GM12878 (cell line): ENCODE results near the gene BCL2L14. TPM values are rescaled to one million over a fixed set of nuclear protein-coding genes. Genes with fewer than 3 reads are reported as not detected.

Experiments used
- ATAC-seq: fragments of 200-7000 bp; cut with Tn5 transposase; 3 replicates; pipeline ENCODE4 v1.9.1; 2020; ENCODE audit warnings: mild to moderate bottlenecking, moderate library complexity
- BruUV-seq: library from RNA; stranded (reverse); fragments of 400-500 nt; replicated peaks from 2 replicates; lab custom pipeline; 2021; lab: Mats Ljungman, UMichigan
- CTCF ChIA-PET: fragments of 300-600 bp; sonication (Branson Sonifier 250); formaldehyde crosslinking; extraction: SDS; loops from one replicate; lab custom pipeline; 2021; ENCODE audit warnings: inconsistent platforms; lab: Yijun Ruan, JAX
- POLR2A ChIA-PET: fragments of 350-600 bp; formaldehyde crosslinking; extraction: SDS; loops from one replicate; lab custom pipeline; 2021; ENCODE audit warnings: inconsistent platforms; lab: Charles Lee
- RAD21 ChIA-PET: fragments of 300-600 bp; sonication (Branson Sonifier 250); formaldehyde crosslinking; loops from one replicate; lab custom pipeline; 2023; ENCODE audit warnings: antibody characterized with exemption; ENCODE audit not compliant: unreplicated experiment; lab: Charles Lee
- SMC1A ChIA-PET: fragments of 300-600 bp; sonication (Branson Sonifier 250); formaldehyde crosslinking; loops from one replicate; lab custom pipeline; 2023; ENCODE audit not compliant: unreplicated experiment, uncharacterized antibody; lab: Charles Lee
- DNase-seq: peaks from one replicate; pipeline ENCODE4 v3.0.0-alpha.2; 2011; ENCODE audit warnings: low read depth, low spot score
- FAIRE-seq: peaks from 3 replicates; lab custom pipeline; 2011; peaks lifted over from hg19 to GRCh38; lab: Jason Lieb, UNC
- H2AFZ ChIP-seq: 2 replicates; pipeline ENCODE4 v1.6.0; 2011; ENCODE audit warnings: low read depth, low read length, control low read depth; ENCODE audit not compliant: control insufficient read depth
- H3K27ac ChIP-seq: 2 replicates; pipeline ENCODE4 v1.5.1; 2011; ENCODE audit warnings: control low read depth; ENCODE audit not compliant: control insufficient read depth, insufficient read depth
- H3K27me3 ChIP-seq, 2 experiments: replicated peaks in 1 of 2; 2 replicates each; pipeline versions ENCODE4 v1.6.0 to v1.6.1; 2011; ENCODE audit warnings: low read length in 1 of 2; ENCODE audit not compliant: control insufficient read depth in 2 of 2, insufficient read depth in 2 of 2
- H3K36me3 ChIP-seq, 2 experiments: 2 replicates each; pipeline ENCODE4 v1.5.1; 2011; ENCODE audit warnings: low read length in 1 of 2; ENCODE audit not compliant: control insufficient read depth in 2 of 2, insufficient read depth in 2 of 2
- H3K4me1 ChIP-seq: 2 replicates; pipeline ENCODE4 v1.6.1; 2011; ENCODE audit warnings: mild to moderate bottlenecking, low read length, moderate library complexity, mixed read lengths; ENCODE audit not compliant: control insufficient read depth, insufficient read depth
- H3K4me2 ChIP-seq: 2 replicates; pipeline ENCODE4 v1.6.0; 2011; ENCODE audit warnings: control low read depth; ENCODE audit not compliant: control insufficient read depth, insufficient read depth
- H3K4me3 ChIP-seq: fragments of 200-600 bp; sonication (generic); 2 replicates; pipeline ENCODE4 v1.5.1; 2016
- H3K79me2 ChIP-seq: 2 replicates; pipeline ENCODE4 v1.6.0; 2011; ENCODE audit warnings: low read length; ENCODE audit not compliant: control insufficient read depth, insufficient read depth
- H3K9ac ChIP-seq: 2 replicates; pipeline ENCODE4 v1.8.0; 2011; ENCODE audit warnings: low read length, control low read depth, mixed read lengths; ENCODE audit not compliant: control insufficient read depth, insufficient read depth
- H3K9me3 ChIP-seq: replicated peaks from 3 replicates; pipeline ENCODE4 v1.5.1; 2011; ENCODE audit warnings: mild to moderate bottlenecking, low read length; ENCODE audit not compliant: control insufficient read depth, insufficient read depth
- H4K20me1 ChIP-seq: 2 replicates; pipeline ENCODE4 v1.6.0; 2011; ENCODE audit not compliant: control insufficient read depth, insufficient read depth
- BHLHE40 ChIP-seq, 2 experiments: fragments of 450-650 bp in 1 of 2; IDR thresholded peaks; 2 replicates each; pipeline ENCODE4 v1.6.1; 2011 to 2017; ENCODE audit warnings: low read depth in 2 of 2, borderline replicate concordance in 1 of 2, improper control_type of control experiment in 1 of 2, low read length in 1 of 2, mild to moderate bottlenecking in 1 of 2
- IKZF1 ChIP-seq: fragments of 450-650 bp; conservative IDR thresholded peaks from 2 replicates; pipeline ENCODE4 v1.6.1; 2017; ENCODE audit warnings: antibody characterized with exemption, mild to moderate bottlenecking
- KAT2A ChIP-seq: conservative IDR thresholded peaks from 2 replicates; pipeline ENCODE4 v1.6.1; 2011; ENCODE audit warnings: low read depth, low read length; ENCODE audit not compliant: control insufficient read depth
- KLF5 ChIP-seq: fragments of 450-650 bp; IDR thresholded peaks from 2 replicates; pipeline ENCODE4 v1.6.1; 2014; ENCODE audit warnings: mild to moderate bottlenecking; ENCODE audit not compliant: partially characterized antibody
- RB1 ChIP-seq: fragments of 450-650 bp; formaldehyde crosslinking; IDR thresholded peaks from 2 replicates; pipeline ENCODE4 v1.6.1; 2017; ENCODE audit warnings: mild to moderate bottlenecking, borderline replicate concordance
- RBBP5 ChIP-seq: fragments of 200-600 bp; sonication (generic); conservative IDR thresholded peaks from 2 replicates; pipeline ENCODE4 v1.6.1; 2016
- RFX5 ChIP-seq: IDR thresholded peaks from 2 replicates; pipeline ENCODE4 v1.6.1; 2011; ENCODE audit warnings: low read depth, low read length, improper control_type of control experiment
- SREBF2 ChIP-seq: IDR thresholded peaks from 2 replicates; pipeline ENCODE4 v1.6.1; 2012; ENCODE audit warnings: mild to moderate bottlenecking, low read length
- SUPT20H ChIP-seq: IDR thresholded peaks from 2 replicates; pipeline ENCODE4 v1.6.1; 2011; ENCODE audit warnings: low read depth, mild to moderate bottlenecking, low read length, moderate library complexity, borderline replicate concordance; ENCODE audit not compliant: control insufficient read depth
- TAF1 ChIP-seq: IDR thresholded peaks from 2 replicates; pipeline ENCODE4 v1.6.1; 2011; ENCODE audit warnings: mild to moderate bottlenecking, low read depth, low read length, borderline replicate concordance
- ZZZ3 ChIP-seq: IDR thresholded peaks from 2 replicates; pipeline ENCODE4 v1.6.1; 2011; ENCODE audit warnings: low read depth; ENCODE audit not compliant: control insufficient read depth, insufficient read length
- WGBS: methylation state at CpG from one replicate; pipeline ENCODE4 v1.1.6; 2016; ENCODE audit warnings: low lambda C conversion rate; ENCODE audit not compliant: insufficient replicate concordance, insufficient coverage; ENCODE audit errors: missing lambda C conversion rate; 5-methylcytosine and 5-hydroxymethylcytosine counted together
- in situ Hi-C: fragments of 300-500 bp; cut with MboI; formaldehyde crosslinking; loops from 9 replicates; pipeline ENCODE4 v1.14.3; 2018; ENCODE audit warnings: mixed read lengths
- intact Hi-C: fragments of 100-400 bp; cut with micrococcal nuclease; formaldehyde crosslinking; loops from one replicate; pipeline ENCODE4 v1.14.2; 2022; ENCODE audit not compliant: unreplicated experiment
- polyA plus RNA-seq, 11 experiments: library from polyadenylated mRNA; depleted of rRNA in 4 of 11; unstranded in 6 of 11; stranded (reverse) in 5 of 11; fragments of >200 nt; fragmentation: Nextera tagmentation in 4 of 11; fragmentation: Illumina TruSeq in 1 of 11; extraction: Ambion mirVana in 4 of 11; extraction: Trizol in 1 of 11; gene quantifications; 1 replicate in 1 of 11; 2 replicates in 10 of 11; pipeline versions ENCODE4 v1.2.1 to v1.2.3, GENCODE V29; 2011 to 2016; ENCODE audit warnings: inconsistent platforms in 2 of 11, missing spikeins in 2 of 11, low read depth in 1 of 11
- total RNA-seq, 4 experiments: library from RNA; depleted of rRNA in 3 of 4; stranded (reverse); fragments of >200 nt in 3 of 4; fragmentation: Illumina TruSeq in 1 of 4; extraction: Trizol in 1 of 4; gene quantifications; 2 replicates each; pipeline versions ENCODE4 v1.2.1 to v1.2.3, GENCODE V29; 2013 to 2021
- TF ChIP-seq, protein P1 (sequence below), 3 experiments: IDR thresholded peaks in 2 of 3; conservative IDR thresholded peaks in 1 of 3; 2 replicates each; pipeline ENCODE4 v1.5.1; 2011; ENCODE audit warnings: low read depth in 3 of 3, low read length in 3 of 3, mild to moderate bottlenecking in 3 of 3, control low read depth in 2 of 3, moderate library complexity in 2 of 3, inconsistent platforms in 1 of 3, mixed read lengths in 1 of 3; ENCODE audit not compliant: control insufficient read depth in 2 of 3, insufficient read depth in 1 of 3; ENCODE audit errors: extremely low read depth in 1 of 3
- TF ChIP-seq, protein P2 (sequence below): IDR thresholded peaks from 2 replicates; pipeline ENCODE4 v1.6.1; 2012; ENCODE audit warnings: low read depth, low read length, improper control_type of control experiment

BCL2L14 gene
- total and polyA plus RNA-seq, 10 of the 15 experiments (the other 5 are each of a cell fraction or from before 2014, with no cell fraction given) = 0.59 to 2.5 (median 0.90) TPM

DNA sequence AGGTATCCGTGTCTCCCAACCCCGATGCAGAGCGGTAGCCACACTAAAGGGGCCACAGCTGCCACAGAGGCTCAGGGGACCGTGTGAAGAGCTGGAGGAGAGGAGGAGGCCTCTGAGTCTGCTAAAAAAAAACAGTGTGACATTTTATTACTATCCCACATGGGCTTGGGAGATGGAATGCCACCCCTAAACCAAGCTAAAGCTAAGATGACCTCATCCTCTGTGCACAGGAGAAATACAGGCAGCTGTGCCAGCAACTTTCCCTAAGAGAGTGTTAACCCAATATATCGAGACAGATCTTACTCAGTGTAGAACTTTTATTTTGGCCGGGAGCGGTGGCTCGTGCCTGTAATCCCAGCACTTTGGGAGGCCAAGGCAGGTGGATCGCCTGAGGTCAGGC, 18.0 kb downstream of the BCL2L14 start:
- H3K4me3 ChIP-seq = no peak overlapping the region
- no peaks in the 10 kb centered on the region for H3K36me3 ChIP-seq
- intact Hi-C loops (no loop called here), in situ Hi-C loops (loop anchor here (10.0 kb wide), 1 partner anchor 616 kb away; no protein-coding TSS in a partner anchor)
- ChIA-PET POLR2A (interaction anchor here (0.6 kb wide), 1 partner anchor 169 kb away, joined by 3 read pairs; no protein-coding TSS in a partner anchor), SMC1A (interaction anchor here (1.1 kb wide), 1 partner anchor 244 kb away, joined by 3 read pairs; no protein-coding TSS in a partner anchor), RAD21 (interaction anchor here (1.2 kb wide), 1 partner anchor 245 kb away, joined by 3 read pairs; no protein-coding TSS in a partner anchor), CTCF (interaction anchor here (9.9 kb wide), 1 partner anchor 241 kb away, joined by 214 read pairs; no protein-coding TSS in a partner anchor)
- no peaks in the 10 kb centered on the region for H3K9me3 ChIP-seq
- H3K27ac ChIP-seq = no peak overlapping the region
- H3K4me1 ChIP-seq = no peaks in the 10 kb centered on the region
- H3K27me3 ChIP-seq = 0 out of 4 replicates have a peak, but pooled peaks cover 0 to 2% of the 10 kb centered on the region in 2 experiments
- BruUV-seq = no TSS peak
- H2AFZ ChIP-seq = no peak overlapping the region
- TF ChIP-seq RB1 = no peak
- TF ChIP-seq RBBP5 = no peak
- no peak for TF ChIP-seq SUPT20H
- no peak for TF ChIP-seq BHLHE40 (IDR thresholded peaks at IDR 0.05; ENCODE audit: borderline replicate concordance in 1 of 2, low read depth in 2 of 2, low read length in 1 of 2)
- TF ChIP-seq, protein P1, sequence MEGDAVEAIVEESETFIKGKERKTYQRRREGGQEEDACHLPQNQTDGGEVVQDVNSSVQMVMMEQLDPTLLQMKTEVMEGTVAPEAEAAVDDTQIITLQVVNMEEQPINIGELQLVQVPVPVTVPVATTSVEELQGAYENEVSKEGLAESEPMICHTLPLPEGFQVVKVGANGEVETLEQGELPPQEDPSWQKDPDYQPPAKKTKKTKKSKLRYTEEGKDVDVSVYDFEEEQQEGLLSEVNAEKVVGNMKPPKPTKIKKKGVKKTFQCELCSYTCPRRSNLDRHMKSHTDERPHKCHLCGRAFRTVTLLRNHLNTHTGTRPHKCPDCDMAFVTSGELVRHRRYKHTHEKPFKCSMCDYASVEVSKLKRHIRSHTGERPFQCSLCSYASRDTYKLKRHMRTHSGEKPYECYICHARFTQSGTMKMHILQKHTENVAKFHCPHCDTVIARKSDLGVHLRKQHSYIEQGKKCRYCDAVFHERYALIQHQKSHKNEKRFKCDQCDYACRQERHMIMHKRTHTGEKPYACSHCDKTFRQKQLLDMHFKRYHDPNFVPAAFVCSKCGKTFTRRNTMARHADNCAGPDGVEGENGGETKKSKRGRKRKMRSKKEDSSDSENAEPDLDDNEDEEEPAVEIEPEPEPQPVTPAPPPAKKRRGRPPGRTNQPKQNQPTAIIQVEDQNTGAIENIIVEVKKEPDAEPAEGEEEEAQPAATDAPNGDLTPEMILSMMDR (IDR thresholded peaks at IDR 0.05 in 2 of 3, conservative IDR thresholded peaks at IDR 0.05 in 1 of 3; ENCODE audit: control insufficient read depth in 2 of 3, extremely low read depth in 1 of 3, insufficient read depth in 1 of 3, low read depth in 3 of 3, low read length in 3 of 3) = no peak
- TF ChIP-seq ZZZ3 = no peak
- no peak for TF ChIP-seq IKZF1
- no peak for TF ChIP-seq TAF1
- TF ChIP-seq KLF5 = no peak
- no peak for TF ChIP-seq KAT2A
- TF ChIP-seq RFX5 = no peak
- no peak for TF ChIP-seq SREBF2
- TF ChIP-seq, protein P2, sequence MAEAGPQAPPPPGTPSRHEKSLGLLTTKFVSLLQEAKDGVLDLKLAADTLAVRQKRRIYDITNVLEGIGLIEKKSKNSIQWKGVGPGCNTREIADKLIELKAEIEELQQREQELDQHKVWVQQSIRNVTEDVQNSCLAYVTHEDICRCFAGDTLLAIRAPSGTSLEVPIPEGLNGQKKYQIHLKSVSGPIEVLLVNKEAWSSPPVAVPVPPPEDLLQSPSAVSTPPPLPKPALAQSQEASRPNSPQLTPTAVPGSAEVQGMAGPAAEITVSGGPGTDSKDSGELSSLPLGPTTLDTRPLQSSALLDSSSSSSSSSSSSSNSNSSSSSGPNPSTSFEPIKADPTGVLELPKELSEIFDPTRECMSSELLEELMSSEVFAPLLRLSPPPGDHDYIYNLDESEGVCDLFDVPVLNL = no peak
- no peaks in the 10 kb centered on the region for H3K79me2 ChIP-seq
- FAIRE-seq (no peak), ATAC-seq (no peak), DNase-seq (no peak)
- no peak overlapping the region for H3K4me2 ChIP-seq
- no peaks in the 10 kb centered on the region for H4K20me1 ChIP-seq
- 43% methylated on average over 9 of the region's 9 CpGs for WGBS
- H3K9ac ChIP-seq = no peak overlapping the region
